Adrenal gland (tissue), 5 donors: ENCODE measurements around the gene SLC7A9.

Source experiments
- CTCF ChIP-seq, 6 experiments: fragments of 450-650 bp in 4 of 6; fragments of 200-600 bp in 2 of 6; sonication (generic) in 1 of 6; IDR thresholded peaks; 1 replicate in 5 of 6; 2 replicates in 1 of 6; pipeline versions ENCODE4 v1.5.1 to v1.8.0; 2016 to 2021; ENCODE audit warnings: antibody characterized with exemption in 6 of 6, mild to moderate bottlenecking in 2 of 6, moderate library complexity in 1 of 6
- POLR2A ChIP-seq, 2 donors: fragments of 450-650 bp; IDR thresholded peaks; one replicate each; pipeline ENCODE4 v1.6.1; 2017; ENCODE audit warnings: antibody characterized with exemption in 2 of 2, mild to moderate bottlenecking in 2 of 2, moderate library complexity in 1 of 2
- donor health status: DM: no; HTN: no; CAD: no.

GRCh38 chr19:32802840-32803239 is 66.7 kb downstream of the SLC7A9 start:
- TF ChIP-seq CTCF (IDR thresholded peaks at IDR 0.05) (no peak), POLR2A (IDR thresholded peaks at IDR 0.05) (no peak)
